ENCODE results near the gene SMPDL3A.

The SMPDL3A gene

DNA sequence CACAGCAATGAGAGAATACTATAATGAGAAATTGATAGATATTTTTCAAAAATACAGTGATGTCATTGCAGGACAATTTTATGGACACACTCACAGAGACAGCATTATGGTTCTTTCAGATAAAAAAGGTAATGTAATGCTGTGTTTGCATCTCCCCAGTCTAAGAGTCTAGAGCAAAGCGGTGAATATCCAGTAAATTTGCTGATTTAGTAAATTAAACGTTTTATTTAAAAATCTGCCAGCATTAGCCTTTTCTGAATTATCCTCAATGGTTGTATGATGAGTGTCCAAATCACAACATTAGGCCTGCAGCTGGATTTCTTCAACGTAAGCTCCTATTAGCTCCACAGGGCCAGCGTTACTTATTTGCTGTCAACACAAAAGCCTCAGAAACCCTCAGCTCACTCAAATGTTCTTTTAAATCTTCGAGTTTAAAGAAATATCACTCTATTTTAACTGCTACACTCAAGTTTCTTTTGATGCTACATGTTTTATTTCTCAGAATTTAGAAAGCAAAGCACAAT is 16.0 kb downstream of the SMPDL3A start:
- DNase-seq (ENCODE audit: low read depth): no peak

DNA sequence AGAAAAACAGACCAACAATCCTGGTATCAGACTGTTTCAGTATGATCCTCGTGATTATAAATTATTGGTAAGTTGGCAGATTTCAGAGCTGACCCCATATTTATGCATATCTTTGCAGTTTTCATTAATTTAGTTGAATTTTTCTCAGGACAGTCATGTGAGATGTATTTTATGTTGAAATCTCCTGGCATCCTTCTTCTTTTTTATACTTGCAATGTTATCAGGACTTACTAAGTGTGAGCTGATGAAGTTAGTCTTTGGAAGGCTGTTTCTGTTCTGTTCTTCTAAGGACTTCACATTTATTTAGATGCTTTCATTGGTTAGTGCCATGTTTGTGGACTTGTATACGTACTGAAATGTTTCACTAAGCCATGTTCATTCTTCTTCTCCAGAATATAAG is 17.2 kb downstream of the SMPDL3A start:
- no peak for DNase-seq (ENCODE audit: low read depth)

GRCh38 chr6:122808121-122808885 is 19.2 kb downstream of the SMPDL3A start:
- DNase-seq (ENCODE audit: low read depth): no peak

- DNase-seq (ENCODE audit: low read depth): no peak
These were observed 19.9 kb downstream of the SMPDL3A start for GRCh38 chr6:122809001-122809400.

GRCh38 chr6:122809691-122810090 is 20.6 kb downstream of the SMPDL3A start:
- DNase-seq (ENCODE audit: low read depth): no peak

- DNase-seq (ENCODE audit: low read depth): no peak
These were observed 21.1 kb downstream of the SMPDL3A start for GRCh38 chr6:122810189-122810588.

DNA sequence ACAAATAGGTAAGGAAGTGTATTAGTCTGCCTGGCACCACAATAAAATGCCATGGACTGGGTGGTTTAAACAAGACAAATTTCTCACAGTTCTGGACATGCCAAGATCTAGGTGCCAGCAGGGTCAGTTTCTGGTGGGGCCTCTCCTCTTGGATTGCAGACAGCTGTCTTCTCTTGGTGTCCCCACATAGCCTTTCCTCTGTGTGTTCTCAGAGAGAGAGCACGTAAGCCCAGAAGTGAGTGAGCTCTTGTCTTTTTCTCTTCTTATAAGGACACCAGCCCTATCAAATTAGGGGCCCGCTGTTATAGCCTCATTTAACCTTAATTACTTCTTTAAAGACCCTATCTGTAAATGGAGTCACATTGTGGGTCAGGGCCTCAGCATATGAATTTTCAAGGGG is 28.3 kb downstream of the SMPDL3A start:
- no peak for DNase-seq (ENCODE audit: low read depth)

- no peak for DNase-seq (ENCODE audit: low read depth)
These were observed 28.7 kb downstream of the SMPDL3A start for GRCh38 chr6:122817766-122818165.

DNA sequence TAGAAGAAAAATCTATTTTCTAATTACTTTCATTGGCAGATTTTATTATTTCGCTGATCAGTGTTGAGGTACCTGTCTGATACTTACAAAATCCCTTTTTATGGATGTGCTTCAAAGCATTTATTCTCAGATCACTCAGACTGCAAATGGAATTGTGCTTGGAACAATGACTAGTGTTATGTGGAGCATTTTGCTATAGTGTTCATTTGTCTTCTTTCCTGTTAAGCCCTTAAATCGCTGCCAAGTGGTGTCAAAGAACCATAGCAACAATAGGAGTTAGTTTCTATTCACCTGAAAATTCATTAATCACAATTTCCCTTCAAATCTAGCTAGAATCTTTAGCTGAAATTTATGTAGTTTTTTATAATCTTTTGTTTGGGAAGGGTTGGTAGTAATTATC is 29.8 kb downstream of the SMPDL3A start:
- DNase-seq (ENCODE audit: low read depth): no peak

DNA sequence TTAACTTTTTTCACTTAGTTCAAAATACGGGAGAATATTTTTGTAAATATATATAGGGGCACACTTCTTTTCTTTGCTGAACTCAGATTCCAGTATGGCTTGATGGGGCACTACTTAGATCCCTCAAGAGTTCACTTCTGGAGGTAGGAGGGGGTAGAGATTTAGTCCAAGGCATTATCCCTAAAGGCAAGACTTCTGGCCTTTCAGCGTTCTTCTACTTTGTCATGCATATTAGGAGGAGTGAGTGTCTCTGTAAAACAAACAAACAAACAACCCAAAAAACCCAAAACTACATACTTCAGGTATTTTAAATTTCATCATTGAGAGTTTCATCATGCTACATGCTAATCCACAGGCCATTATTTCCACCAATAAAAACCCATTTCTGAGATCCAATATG is 32.0 kb downstream of the SMPDL3A start:
- DNase-seq (ENCODE audit: low read depth): no peak

- DNase-seq (ENCODE audit: low read depth): no peak
These were observed 36.1 kb downstream of the SMPDL3A start for GRCh38 chr6:122825163-122825562.

DNA sequence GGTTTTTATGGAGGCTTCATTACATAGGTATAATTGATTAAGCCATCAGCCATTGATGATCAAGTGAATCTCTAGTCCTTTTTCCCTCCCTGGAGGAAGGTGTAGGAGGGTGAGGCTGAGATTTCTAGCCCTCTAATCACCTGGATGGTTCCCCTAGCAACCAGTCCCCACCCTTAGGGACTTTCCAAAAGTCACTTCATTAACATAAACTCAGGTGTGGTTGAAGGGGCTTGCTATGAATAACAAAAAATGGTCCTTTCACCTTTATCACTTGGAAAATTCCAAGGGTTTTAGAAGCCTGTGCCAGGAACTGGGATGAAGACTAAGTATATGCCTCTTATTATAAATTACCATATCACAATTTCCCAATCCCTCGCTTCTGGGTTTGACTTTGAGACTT is 40.4 kb downstream of the SMPDL3A start:
- DNase-seq (ENCODE audit: low read depth): no peak

DNA sequence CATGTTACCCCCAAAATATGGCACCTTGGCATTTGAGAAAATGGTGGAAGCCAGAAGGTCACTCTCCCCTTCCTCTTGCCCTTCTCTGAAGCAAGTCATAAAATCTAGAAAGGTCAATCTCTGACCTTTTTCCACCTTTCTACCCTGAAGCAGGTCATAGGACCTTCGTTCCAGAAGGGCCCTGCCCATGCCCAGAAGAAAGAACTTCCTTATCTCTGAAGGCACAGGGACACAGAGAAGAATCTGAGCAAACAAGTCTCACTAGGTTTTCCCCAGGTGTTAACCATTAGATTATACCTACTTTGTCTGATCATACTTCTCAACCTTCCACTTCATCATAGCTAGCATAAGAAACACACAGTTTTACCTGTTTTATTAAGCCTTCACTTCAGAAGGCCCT is 42.5 kb downstream of the SMPDL3A start:
- no peak for DNase-seq (ENCODE audit: low read depth)

GRCh38 chr6:122832459-122832858 is 43.4 kb downstream of the SMPDL3A start:
- no peak for DNase-seq (ENCODE audit: low read depth)

GRCh38 chr6:122833021-122833491 is 44.0 kb downstream of the SMPDL3A start:
- DNase-seq (ENCODE audit: low read depth): no peak

DNA sequence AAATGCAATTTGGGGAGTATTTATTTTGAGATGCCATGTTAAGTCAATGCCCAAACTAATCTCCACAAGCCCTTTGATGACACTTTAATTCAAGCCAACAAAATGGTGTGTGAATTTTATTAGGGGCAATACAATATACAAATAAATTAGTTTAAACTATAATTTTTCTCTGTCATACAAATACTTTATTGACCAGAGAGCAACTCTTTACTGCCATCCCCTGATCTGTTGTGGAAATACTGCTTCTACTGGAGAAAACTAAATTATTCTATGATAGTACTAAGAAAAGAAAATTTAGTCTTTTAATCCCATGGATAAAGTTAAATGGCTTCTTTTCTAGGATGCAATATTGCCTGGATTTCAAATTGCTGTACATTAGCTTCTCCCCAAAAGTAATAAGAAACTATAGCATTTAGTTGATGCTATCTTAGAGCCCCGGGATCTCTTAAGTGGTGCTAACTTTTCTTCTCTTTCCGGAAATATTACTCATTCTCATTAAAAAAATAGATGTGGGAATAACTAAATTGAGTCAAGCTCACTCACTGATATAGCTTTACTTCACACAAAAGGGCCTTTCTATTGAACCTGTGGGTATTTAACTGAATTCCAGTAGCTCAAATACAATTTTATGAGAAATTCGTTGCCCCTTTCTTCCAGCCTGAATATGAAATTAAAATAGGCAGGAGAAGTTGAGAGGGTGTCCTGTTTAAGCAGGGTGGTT is 49.2 kb downstream of the SMPDL3A start:
- no peak for DNase-seq (ENCODE audit: low read depth)

DNA sequence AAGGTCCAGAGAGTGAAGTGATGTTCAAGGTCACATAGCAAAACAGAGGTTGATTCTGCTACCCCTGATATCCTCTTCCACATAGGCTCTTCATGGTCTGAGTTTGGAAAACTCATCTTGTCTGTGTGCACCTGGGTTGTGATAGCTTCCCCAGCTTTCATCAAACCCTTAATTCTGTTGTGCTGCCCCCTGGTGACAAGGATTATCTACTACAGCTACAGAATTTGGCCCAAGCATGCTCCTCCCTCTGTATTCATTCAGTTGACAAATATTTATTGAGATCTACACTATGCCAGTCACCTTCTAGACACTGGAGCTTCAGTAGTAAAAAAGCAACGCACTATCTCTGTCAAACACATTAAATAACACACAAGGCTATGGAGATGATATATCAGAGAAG is 50.4 kb downstream of the SMPDL3A start:
- DNase-seq (ENCODE audit: low read depth): peak; percentile 38

DNA sequence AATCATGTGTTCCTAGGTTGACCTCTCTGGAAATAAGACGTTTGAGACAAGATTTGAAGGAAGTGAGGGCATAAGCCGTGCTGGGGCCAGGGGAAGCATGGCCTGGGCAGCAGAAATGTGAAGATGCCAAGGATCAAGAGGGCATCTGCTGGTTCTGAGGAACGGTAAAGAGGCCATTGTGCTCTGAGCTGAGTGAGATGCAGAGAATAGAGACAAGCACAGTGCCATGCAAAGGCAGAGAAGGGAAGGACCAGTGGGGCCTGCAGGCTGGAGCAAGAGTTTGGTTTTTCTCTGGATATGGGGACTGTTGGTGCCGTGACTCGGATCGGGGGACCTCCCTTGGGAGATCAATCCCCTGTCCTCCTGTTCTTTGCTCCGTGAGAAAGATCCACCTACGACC is 50.8 kb downstream of the SMPDL3A start:
- no peak for DNase-seq (ENCODE audit: low read depth)

GRCh38 chr6:122845464-122845863 is 56.4 kb downstream of the SMPDL3A start:
- no peak for DNase-seq (ENCODE audit: low read depth)

DNA sequence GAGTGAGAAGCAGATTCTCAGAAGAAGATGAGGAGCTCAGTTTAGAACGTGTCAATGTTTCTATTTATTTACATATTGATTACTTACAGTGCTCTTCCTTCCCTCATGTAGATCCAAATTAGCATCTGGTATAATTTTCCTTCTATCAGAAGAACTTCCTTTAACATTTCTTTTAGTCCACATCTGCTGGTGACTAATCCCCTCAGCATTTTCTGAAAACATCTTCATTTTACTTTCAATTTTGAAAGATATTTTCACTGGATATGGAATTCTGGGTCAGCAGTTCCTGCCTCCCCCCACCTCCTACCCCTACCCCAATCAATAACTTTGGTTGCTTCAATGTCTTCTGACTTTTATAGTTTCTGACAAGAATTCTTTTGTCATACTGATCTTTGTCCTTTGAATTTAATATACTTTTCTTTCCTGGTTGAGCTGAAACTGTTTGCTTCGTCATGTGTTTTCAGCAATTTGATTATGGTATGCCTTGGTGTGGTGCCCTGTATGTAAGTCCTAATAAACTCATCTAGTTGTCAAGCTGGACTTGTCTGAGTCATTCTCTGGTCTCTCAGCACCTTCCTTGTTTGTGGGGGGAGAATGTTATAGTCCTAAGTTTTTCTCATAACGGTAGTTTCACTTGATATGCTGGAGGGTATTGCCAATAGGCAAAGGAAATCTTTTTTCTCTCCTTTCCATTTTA is 57.0 kb downstream of the SMPDL3A start:
- DNase-seq (ENCODE audit: low read depth): no peak

DNA sequence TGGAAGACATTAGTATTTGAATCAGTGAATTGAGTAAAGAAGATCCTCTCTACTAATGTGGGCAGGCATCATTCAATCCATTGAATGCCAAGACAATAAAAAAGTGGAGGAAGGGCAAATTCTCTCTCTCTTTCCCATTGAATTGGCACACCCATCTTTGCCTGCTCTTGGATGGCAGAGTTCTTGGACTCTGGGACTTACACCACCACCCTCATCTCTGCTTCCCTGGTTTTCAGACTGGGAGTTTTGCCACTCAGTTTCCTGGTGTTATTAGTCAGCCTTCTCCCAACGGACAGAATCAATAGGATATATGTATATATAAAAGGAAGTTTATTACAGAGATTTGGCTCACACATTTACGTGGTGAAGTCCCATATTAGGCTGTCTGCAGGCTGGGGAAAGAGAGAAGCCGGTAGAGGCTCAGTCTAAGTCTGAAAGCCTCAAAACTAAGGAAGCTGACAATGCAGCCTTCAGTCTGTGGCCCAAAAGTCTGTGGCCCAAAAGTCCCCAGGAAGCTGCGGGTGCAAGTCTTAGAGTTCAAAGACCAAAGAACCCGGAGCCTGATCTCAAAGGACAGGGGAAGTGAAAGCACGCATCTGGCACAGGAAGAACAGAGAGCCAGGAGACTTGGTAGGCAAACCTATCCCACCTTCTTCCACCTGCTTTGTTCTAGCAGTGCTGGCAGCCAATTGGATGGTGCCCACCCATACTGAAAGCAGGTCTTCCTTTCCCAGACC is 64.4 kb downstream of the SMPDL3A start:
- DNase-seq (ENCODE audit: low read depth): no peak
